Fibroblast of skin of left quadriceps (primary cell): ENCODE results near the gene MAD2L1.

Experiments used
- DNase-seq, 2 experiments: peaks; one replicate each; pipeline ENCODE4 v3.0.0-alpha.2; 2013; ENCODE audit warnings: low read depth in 2 of 2

Gene MAD2L1

GRCh38 chr4:120059036-120059435 lies 7.6 kb downstream of the MAD2L1 start:
- DNase-seq = no peak

- no peak for DNase-seq
Observed at GRCh38 chr4:120057416-120057815, 9.2 kb downstream of the MAD2L1 start.

DNA sequence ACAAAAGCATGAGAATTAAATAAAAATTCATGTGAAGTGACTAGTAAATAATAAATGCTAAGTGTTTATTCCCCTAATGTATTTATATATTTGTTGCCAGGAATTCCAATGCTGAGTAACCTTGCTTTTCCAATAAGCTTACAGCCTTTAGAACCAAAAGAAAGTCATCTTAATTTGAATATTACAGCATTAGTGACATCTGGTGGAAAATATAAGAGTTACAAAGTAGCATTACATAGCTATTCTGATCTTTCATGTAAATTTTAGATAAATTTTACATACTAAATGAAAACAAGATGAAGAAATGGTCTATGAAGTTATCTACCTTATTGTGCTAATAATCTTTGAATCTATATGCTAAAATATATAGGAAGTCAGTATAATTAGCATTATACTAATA lies 10.4 kb downstream of the MAD2L1 start:
- no peak for DNase-seq

DNA sequence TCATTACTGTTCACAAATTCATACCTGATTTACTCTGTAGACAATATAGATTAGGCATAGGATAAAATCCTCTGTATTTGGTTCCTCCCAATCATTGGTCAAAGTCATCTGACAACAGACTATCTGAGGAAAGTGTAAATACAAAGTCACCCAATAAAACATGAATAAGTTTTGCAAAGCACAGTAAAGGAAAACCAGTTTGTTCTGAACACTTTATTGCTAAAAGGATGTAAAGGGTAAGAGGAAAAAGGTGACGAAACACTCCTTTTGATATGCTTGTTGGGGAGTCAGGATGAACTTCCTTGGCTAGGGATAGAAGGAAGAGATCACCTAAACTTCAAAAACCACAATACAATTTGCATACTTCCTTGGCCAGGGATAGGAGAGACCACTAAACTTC lies 10.9 kb downstream of the MAD2L1 start:
- DNase-seq = no peak

GRCh38 chr4:120055162-120055561 lies 11.5 kb downstream of the MAD2L1 start:
- DNase-seq = no peak

GRCh38 chr4:120053911-120054310 lies 12.7 kb downstream of the MAD2L1 start:
- no peak for DNase-seq

GRCh38 chr4:120052856-120053255 lies 13.8 kb downstream of the MAD2L1 start:
- peak; percentile 74 to 75 for DNase-seq

DNA sequence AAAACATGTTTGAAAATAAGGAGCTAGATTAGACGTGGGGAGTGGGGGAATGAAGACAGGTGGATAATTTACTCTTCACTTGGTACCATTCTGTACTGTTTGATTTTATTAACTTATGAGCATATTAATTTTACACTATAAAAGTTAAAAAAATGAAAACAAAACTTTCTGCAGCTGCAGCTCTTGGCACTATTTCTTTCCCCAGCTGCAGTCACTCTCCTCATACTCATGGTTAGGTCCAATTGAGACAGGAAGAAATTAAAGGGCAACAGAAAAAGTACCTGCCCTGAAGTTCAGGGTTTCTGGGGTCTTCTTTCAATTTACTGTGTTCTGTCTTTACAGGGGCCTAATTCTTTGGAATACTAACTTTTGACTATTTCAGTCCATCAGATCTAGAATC lies 15.4 kb downstream of the MAD2L1 start:
- DNase-seq = no peak

GRCh38 chr4:120049732-120050494 lies 16.7 kb downstream of the MAD2L1 start:
- peak; percentile 63 to 69 for DNase-seq

GRCh38 chr4:120043828-120044227 lies 22.8 kb downstream of the MAD2L1 start:
- no peak for DNase-seq

DNA sequence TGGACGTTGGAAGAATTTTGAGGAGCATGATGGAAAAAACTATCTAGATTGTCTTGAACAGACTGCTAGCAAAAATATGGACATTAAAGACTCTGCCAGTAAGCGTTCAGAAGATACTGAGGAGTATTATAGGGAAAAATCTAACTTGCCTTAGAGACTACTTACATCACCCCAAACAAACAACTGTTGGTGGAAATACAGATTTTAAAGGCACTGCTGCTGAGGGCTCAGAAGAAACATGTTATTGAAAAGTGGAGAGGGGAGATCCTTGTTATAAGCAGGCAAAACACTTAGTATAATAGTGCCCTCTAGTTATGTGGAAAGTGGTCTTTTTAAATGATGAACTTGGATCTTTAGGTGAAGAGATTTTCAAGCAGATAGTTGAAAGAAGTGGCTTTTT lies 29.2 kb downstream of the MAD2L1 start:
- DNase-seq = no peak

DNA sequence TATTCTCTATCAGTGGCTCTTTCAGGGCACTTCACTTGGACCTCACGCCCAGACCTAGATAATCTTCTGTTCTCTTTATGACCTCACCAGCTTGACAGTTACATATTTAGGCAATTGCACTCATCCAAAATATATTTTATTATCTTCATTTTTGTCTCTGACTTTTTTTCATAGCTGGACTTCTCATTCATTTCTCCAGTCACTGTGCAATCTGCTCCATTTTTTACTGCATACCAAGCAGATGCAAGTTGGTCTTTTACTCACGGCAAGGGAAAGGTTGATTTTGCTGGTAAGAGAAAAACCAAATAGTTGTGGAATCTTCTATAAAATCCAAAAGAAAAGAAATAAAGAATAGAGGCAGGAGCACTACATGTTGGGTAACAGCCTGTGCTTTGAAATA lies 31.7 kb downstream of the MAD2L1 start:
- DNase-seq = no peak

DNA sequence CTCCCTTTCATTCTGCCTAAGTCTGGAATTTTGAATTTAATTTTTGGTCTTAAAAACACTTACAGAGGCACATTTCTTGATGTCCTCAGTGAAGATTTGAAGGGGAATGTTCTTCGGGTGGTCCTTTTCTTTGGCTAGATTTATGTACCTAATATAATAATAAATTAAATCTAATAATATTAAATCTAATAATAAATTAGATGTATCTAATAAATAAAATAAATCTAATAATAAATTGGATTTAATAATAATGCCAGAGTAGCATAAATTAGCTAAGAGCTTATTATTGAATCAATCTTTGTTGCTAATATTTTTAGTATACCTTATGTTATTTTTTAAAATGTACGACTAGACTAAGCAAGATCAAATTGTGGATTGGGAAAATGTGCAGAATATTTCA lies 39.8 kb downstream of the MAD2L1 start:
- no peak for DNase-seq

- no peak for DNase-seq
Observed at GRCh38 chr4:120025516-120025915, 41.1 kb downstream of the MAD2L1 start.

DNA sequence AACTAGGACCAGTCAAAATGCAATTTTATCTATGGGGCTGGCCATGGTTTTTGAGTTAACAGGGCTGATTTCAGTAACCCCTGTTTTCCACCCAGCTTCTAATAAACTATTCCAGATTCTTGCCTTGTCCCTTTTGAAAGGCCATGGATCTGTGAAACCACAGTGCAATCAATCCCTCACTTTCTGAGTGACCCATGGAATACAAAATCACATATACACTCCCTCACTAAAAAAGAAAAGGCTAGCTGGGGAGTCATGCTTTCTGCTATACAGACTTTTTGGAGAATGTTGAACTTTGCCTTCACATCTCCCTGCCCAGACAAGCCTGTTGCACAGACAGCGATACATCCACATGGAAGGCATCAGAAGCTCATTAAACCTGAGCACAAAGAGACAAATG lies 47.9 kb downstream of the MAD2L1 start:
- DNase-seq = peak; percentile 41 to 42

GRCh38 chr4:120017939-120018692 lies 48.5 kb downstream of the MAD2L1 start:
- no peak for DNase-seq

- DNase-seq = no peak
Observed at GRCh38 chr4:120011725-120012124, 54.9 kb downstream of the MAD2L1 start.

GRCh38 chr4:120010646-120011045 lies 56.0 kb downstream of the MAD2L1 start:
- DNase-seq = peak; percentile 12 to 14

GRCh38 chr4:120009731-120010130 lies 56.9 kb downstream of the MAD2L1 start:
- DNase-seq = peak in 1 of 2 experiments; percentile 8

- no peak for DNase-seq
Observed at GRCh38 chr4:120008957-120009356, 57.7 kb downstream of the MAD2L1 start.

- no peak for DNase-seq
Observed at GRCh38 chr4:120007896-120008436, 58.7 kb downstream of the MAD2L1 start.

DNA sequence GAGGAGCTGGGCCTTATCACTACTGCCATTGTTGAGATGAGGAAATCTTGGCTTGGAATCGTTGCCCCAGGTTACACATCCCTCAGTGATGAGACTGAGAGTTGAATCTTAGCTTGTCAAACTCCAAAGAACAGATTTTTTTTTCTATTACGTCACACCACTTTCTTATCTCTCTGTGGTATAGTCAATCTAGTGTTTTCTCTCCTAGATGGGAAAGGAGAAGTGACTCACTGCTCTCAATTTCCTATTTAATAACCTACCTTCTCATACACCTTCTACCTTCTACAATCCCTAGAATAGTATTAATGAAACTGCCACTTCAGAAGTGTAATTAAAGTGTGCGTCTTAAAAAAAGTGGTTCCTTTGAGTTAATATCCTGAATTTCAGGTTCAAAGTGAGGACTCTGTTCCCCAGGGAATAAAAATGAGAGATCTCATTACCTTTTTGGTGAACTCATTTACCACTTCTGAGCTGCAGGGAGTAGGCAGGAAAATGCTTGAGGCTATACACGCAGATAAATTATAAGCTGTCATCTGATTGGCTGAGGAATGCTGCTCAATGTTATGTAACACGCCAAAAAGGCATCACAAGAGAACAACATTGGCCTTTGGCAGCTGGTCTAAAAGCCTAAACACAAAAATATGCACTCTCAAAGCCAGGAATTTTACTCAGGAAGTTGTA lies 59.3 kb downstream of the MAD2L1 start:
- DNase-seq = peak; percentile 92 to 93
